Activated CD8-positive, alpha-beta memory T cell treated with anti-CD3 and anti-CD28 coated beads for 36 hours (primary cell): ENCODE measurements around the gene GPRC5C. TPM values are rescaled to one million over a fixed set of nuclear protein-coding genes. Genes with fewer than 3 reads are reported as not detected.

Experiments used
- CTCF ChIA-PET: fragments of 350-600 bp; sonication (Branson Sonifier 250); formaldehyde crosslinking; loops from one replicate; lab custom pipeline; 2021; ENCODE audit warnings: antibody characterized with exemption; lab: Charles Lee
- POLR2A ChIA-PET: fragments of 350-600 bp; sonication (Branson Sonifier 250); formaldehyde crosslinking; loops from one replicate; lab custom pipeline; 2021; ENCODE audit warnings: antibody characterized with exemption; lab: Charles Lee
- total RNA-seq, 2 experiments: library from RNA; stranded (reverse); gene quantifications; one replicate each; pipeline ENCODE4 v1.2.3, GENCODE V29; 2021

The GPRC5C gene
- total RNA-seq, 2 experiments from 2014 or later, result 0.44 to 0.59 TPM

- POLR2A ChIA-PET, result no interaction called here
- CTCF ChIA-PET, result interaction anchor here (0.9 to 9.3 kb wide), 22 partner anchors 10 to 254 kb away, joined by 3 to 89 read pairs (median 5); partner anchors contain the start of genes GPR142 and RPL38
These were observed 25.9 kb downstream of the GPRC5C start for GRCh38 chr17:74457820-74458166.

GRCh38 chr17:74458835-74459234 is 26.9 kb downstream of the GPRC5C start:
- CTCF ChIA-PET, result interaction anchor here (0.6 to 9.3 kb wide), 9 partner anchors 19 to 160 kb away, joined by 3 to 89 read pairs (median 5); partner anchors contain the start of gene GPR142

DNA sequence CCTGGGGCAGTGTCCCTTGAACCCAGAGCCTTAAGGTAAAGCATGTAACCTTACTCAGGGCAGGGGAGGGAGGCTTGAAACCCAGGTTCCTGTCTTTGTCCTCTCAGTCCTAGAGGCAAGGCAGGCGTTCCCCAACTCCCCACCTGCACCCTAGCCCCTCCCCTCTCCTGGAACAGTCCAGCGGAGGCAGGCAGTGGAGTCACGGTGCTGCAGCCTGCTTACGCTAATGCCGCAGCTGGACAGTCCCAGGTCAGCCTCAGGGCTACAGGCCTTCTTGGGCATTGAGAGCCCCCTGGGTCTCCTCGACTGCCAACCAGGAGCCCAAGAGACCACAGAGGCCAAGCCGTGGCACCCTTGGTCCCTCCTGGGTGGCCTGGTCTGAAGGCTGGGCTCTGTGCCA is 27.7 kb downstream of the GPRC5C start:
- ChIA-PET POLR2A (no interaction called here), CTCF (interaction anchor here (1.0 to 9.3 kb wide), 4 partner anchors 10 to 161 kb away, joined by 3 to 89 read pairs (median 14); partner anchors contain the start of gene GPR142)

More at GRCh38 chr17:74458835-74459234, 26.9 kb downstream of the GPRC5C start:
- POLR2A ChIA-PET, result no interaction called here

DNA sequence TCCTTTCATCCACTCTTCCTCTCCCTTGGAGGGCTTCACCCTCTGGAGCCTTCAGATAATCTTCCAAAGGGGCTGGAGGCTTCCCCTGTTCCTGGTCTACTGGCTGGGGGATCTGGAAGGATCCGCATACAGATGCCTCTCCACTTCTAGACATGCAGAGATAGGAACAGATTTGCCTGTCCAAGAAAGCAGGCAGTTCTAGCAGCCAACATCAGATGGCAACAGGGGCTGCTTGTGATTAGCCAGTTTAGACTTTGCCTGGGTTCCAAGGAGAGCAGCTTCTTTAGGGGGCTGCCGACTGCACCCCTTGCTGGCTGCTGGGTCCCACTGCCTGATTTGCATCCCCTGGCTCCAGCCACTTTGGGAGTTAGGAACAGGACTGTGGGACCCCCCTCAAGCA is 28.4 kb downstream of the GPRC5C start:
- CTCF ChIA-PET, result interaction anchor here (1.0 kb wide), 1 partner anchor 11 kb away, joined by 3 read pairs; no protein-coding TSS in a partner anchor
- POLR2A ChIA-PET, result no interaction called here

- ChIA-PET CTCF (interaction anchor here (1.1 kb wide), 1 partner anchor 29 kb away, joined by 3 read pairs; no protein-coding TSS in a partner anchor), POLR2A (no interaction called here)
These were observed 29.1 kb downstream of the GPRC5C start for GRCh38 chr17:74460996-74461395.

DNA sequence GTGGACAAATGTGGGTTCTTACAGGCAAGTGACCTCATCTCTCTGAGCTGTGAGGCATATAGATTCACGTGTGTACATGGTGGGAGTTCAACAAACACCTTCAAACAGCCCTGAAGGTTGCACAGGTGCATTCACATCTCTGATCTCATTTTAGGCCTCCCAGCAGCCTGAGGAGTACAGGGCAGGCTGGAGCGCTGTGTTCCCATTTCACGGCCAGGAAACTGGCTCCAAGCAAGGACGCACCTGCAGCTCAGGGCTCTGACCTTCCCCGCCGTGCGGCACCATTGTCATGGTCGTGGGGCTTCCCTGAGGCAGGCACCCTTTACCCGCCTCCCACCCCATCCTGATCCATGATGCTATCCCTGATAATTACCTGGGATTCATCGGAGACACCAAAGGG is 29.7 kb downstream of the GPRC5C start:
- POLR2A ChIA-PET, result no interaction called here
- CTCF ChIA-PET, result interaction anchor here (1.1 kb wide), 1 partner anchor 29 kb away, joined by 3 read pairs; no protein-coding TSS in a partner anchor

DNA sequence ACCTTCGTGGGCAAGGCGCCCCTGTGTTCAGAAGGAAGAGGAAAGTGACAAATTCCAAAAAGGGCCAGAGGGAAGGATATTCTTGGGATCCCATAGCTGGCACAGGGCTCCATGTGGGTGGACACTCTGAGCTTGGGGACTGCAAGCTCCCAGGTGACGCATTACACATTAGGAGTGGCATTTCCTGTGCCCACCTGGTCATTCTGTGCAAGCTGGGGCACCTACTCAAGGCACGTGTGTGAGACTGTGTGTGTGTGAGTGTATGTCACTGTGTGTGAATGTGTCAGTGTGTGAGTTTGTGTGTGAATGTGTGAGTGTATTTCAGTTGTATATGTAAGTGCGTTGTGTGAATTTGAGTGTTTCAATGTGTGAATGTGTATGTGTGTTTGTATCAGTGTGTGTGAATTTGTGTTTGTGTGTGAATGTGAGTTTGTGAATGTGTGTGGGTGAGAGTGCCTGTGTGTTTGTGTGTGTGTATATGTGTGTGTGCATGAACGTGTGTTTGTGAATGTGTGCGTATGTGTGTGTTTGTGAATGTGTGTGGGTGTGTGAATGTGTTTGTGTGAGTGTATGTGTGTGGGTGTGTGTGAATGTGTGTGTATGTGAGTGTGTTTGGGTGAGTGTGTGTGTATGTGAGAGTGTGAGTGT is 33.0 kb downstream of the GPRC5C start:
- ChIA-PET POLR2A (interaction anchor here (0.6 kb wide), 1 partner anchor 85 kb away, joined by 4 read pairs; no protein-coding TSS in a partner anchor), CTCF (no interaction called here)

GRCh38 chr17:74465378-74466110 is 33.7 kb downstream of the GPRC5C start:
- ChIA-PET CTCF (interaction anchor here (0.8 kb wide), 1 partner anchor 9 kb away, joined by 4 read pairs; no protein-coding TSS in a partner anchor), POLR2A (no interaction called here)

- ChIA-PET POLR2A (no interaction called here), CTCF (interaction anchor here (0.6 to 0.8 kb wide), 2 partner anchors 9 to 29 kb away, joined by 3 to 4 read pairs; no protein-coding TSS in a partner anchor)
These were observed 34.4 kb downstream of the GPRC5C start, which contains the start of gene CD300A for GRCh38 chr17:74466111-74466827. Gene CD300A, plus strand, starts transcription at chr17:74466634. Its CDS starts 70 bp downstream, at chr17:74466704.

GRCh38 chr17:74466828-74467184 is 34.9 kb downstream of the GPRC5C start:
- POLR2A ChIA-PET, result no interaction called here
- CTCF ChIA-PET, result no interaction called here

DNA sequence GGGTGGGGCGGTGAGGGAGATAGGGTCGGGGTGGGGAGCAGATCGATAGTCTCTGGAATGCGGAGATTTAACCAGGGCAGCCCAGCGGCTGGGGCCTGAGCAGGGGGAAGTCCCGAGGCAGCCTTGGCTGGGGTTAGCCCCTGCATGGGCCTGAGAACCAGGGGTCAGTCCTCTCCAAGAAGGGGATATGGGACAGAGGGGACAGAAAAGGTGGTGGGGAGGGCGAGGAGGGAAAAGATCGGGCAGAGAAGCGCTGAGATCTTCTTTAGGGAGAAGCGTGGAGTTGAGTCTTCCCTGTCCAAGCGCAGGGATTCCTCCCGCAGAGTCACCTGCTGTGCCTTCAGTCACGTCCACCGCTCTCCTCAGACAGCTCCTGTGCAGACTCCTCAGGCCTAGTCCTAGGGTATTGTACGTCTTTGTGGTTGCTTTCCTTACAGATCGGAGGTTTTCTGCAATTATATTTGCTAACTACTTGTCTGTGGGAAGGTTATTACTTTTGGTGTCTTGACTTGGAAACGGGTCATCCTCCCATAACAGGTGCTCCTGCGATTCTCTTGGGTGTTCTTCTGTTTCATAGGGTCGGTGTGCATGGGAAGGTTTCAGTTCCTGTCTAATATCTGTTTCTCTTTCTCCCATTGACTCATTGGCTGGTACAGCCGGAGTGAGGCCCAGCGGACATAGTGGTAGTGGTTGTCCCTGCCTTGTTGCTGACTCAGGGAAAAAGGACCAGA is 35.5 kb downstream of the GPRC5C start:
- ChIA-PET POLR2A (no interaction called here), CTCF (interaction anchor here (0.6 to 2.3 kb wide), 3 partner anchors 10 to 104 kb away, joined by 3 to 9 read pairs (median 3); no protein-coding TSS in a partner anchor)

DNA sequence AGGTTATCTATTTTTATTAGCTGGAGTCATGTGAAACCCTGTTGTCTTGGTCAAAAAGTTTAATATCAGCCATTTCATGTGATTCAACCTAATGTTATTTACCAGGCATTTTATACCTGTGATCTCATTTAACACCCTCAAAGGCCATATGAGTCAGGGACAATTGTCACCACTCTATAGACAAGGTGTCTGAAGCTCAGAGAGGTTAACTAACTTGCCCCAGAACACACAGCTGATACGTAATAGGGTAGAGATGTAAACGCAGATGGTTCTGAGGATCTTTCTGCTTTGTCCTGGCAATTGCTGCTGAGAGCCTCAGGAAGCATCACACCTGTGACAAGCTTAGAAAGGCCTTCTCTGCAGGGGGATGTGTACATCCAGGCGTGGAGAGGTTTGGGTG is 39.5 kb downstream of the GPRC5C start:
- CTCF ChIA-PET, result interaction anchor here (0.7 to 4.0 kb wide), 4 partner anchors 14 to 103 kb away, joined by 3 to 18 read pairs (median 3); no protein-coding TSS in a partner anchor
- POLR2A ChIA-PET, result no interaction called here

GRCh38 chr17:74472890-74473289 is 41.0 kb downstream of the GPRC5C start:
- CTCF ChIA-PET, result interaction anchor here (4.0 kb wide), 1 partner anchor 15 kb away, joined by 18 read pairs; no protein-coding TSS in a partner anchor
- POLR2A ChIA-PET, result no interaction called here

- CTCF ChIA-PET, result interaction anchor here (4.0 kb wide), 1 partner anchor 16 kb away, joined by 18 read pairs; no protein-coding TSS in a partner anchor
- POLR2A ChIA-PET, result no interaction called here
These were observed 41.4 kb downstream of the GPRC5C start for GRCh38 chr17:74473294-74473693.

DNA sequence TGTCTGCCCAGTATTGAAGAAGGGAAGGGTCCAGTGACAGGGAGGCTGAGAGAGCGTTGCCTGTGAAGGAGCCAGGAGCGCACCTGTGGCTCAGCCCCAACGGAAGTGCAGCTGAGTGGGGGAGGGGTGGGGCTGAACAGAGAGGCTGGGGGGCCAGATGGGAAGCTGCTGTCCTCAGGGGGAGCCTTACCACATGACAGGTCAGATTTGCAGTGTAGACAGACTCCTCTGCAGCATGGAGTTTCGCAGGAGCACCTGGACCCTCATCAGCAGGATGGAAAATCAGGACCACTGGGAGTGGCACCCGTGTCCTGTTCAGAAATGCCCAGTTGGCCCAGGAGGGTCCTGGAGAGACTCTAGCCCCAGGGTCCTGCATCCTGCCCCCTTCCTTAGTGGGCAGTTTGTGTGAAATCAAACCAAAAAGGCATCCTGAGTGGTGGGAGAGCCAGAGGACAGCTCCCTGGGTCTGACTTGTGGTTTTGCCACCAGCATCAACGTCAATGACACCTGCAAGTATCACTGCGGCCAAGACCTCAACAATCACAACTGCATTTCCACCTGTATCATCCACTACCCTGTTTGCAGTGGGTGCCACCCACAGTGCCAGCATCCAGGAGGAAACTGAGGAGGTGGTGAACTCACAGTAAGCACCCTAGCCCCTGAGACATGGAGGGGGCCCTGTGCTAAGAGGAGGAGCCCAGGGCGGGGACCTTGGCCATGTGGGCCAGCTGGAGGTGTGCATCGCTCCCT is 42.3 kb downstream of the GPRC5C start:
- CTCF ChIA-PET, result interaction anchor here (4.0 kb wide), 1 partner anchor 17 kb away, joined by 18 read pairs; no protein-coding TSS in a partner anchor
- POLR2A ChIA-PET, result no interaction called here

DNA sequence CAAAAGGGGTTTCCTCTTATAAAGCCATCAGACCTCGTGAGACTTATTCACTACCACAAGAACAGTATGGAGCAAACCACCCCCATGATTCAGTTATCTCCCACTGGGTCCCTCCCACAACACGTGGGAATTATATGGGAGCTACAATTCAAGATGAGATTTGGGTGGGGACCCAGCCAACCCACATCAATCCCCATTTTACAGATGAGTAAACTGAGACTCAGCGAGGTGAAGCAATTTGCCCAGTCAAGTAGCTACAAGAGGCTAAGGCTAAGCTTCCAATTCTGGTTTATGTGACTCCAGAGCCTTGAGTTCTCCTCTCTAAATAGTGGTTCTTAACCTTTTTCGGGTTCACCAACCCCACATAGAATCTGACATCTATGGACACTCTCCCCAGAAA is 43.3 kb downstream of the GPRC5C start:
- ChIA-PET CTCF (interaction anchor here (0.9 to 1.3 kb wide), 2 partner anchors 18 to 107 kb away, joined by 3 to 6 read pairs; no protein-coding TSS in a partner anchor), POLR2A (no interaction called here)

GRCh38 chr17:74477411-74477810 is 45.5 kb downstream of the GPRC5C start:
- CTCF ChIA-PET, result interaction anchor here (1.1 kb wide), 1 partner anchor 20 kb away, joined by 6 read pairs; no protein-coding TSS in a partner anchor
- POLR2A ChIA-PET, result no interaction called here
